GM19395 (cell line): ENCODE measurements around the gene ZNF189.

Experiments used
- ATAC-seq: cut with Tn5 transposase; IDR thresholded peaks from one replicate; pipeline ENCODE4 v1.9.1; 2021; ENCODE audit warnings: mild to moderate bottlenecking, moderate library complexity; ENCODE audit not compliant: unreplicated experiment

Gene ZNF189

DNA sequence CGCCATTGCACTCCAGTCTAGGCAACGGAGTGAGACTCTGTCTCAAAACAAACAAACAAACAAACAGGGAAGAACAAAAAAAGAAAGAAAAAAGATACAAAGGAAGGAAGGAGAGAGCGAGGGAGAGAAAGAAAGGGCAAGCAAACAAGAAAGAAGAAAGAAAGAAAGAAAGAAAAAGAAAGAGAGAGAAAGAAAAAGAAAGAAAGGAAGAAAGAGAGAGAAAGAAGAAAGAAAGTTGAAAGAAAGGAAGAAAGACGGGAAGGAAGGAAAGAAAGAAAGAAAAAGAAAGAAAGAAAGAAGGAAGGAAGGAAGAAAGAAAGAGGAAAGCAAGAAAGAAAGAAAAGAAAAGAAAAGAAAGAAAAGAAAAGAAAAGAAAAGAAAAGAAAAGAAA is 50.0 kb downstream of the ZNF189 start:
- no peak for ATAC-seq

DNA sequence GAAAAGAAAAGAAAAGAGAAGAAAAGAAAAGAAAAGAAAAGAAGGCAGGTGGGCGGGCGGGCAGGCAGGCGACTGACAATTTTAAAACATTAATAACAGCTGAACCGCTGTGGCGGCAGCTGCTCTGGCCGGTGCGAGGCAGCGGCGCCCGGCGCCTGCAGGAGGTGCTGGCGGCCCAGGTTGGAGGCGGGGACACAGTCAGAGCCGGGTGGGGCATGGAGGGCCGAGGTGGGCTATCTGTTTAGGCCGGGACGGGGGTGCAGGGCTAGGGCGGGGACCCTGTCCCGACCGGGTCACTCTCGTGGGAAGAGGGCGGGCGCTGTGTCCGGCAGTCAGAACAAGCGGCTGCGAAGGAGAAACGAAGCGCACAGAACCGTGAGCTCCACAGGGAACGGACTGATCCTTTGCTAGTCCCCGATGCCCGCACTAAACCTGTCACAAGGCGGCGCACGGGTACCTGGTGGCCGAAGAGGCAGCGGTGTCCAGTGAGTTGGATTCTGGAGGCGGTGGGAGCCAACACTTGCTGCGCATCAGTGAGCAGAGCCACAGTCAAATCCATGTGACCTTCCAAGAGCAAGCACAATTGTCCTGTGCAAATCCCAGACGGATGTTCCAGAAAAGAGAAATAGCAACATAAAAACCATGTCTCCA is 50.5 kb downstream of the ZNF189 start:
- ATAC-seq, result peak; percentile 98

DNA sequence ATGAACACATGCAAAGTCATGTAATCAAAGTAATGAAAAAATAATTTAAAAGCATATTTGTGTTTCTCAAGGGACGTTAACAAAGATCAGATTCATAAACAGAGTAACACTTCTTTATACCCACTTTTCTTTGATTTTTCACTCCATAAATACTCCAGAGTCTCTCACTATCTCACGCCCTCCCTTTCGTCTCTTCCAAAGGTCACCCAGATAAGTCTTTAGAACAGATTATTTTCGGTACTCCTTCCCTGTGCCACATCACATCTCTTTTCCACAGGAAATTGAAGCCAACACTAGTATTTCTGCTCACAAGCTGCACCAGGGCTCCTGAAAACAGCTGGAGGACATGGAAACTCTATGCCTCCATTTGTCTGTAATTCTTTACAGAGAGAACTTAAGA is 52.3 kb downstream of the ZNF189 start:
- ATAC-seq, result no peak

DNA sequence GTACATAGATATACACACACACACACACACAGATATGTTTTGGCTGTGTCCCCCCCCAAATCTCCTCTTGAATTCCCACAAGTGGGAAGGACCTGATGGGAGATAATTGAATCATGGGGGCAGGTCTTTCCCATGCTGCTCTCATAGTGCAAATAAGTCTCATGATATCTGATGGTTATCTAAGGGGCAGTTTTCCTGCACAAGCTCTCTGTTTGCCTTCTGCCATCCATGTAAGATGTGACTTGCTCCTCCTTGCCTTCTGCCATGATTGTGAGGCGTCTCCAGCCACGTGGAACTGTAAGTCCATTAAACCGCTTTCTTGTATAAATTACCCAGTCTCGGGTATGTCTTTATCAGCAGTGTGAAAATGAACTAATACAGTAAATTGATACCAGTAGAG is 52.8 kb downstream of the ZNF189 start:
- ATAC-seq, result no peak

DNA sequence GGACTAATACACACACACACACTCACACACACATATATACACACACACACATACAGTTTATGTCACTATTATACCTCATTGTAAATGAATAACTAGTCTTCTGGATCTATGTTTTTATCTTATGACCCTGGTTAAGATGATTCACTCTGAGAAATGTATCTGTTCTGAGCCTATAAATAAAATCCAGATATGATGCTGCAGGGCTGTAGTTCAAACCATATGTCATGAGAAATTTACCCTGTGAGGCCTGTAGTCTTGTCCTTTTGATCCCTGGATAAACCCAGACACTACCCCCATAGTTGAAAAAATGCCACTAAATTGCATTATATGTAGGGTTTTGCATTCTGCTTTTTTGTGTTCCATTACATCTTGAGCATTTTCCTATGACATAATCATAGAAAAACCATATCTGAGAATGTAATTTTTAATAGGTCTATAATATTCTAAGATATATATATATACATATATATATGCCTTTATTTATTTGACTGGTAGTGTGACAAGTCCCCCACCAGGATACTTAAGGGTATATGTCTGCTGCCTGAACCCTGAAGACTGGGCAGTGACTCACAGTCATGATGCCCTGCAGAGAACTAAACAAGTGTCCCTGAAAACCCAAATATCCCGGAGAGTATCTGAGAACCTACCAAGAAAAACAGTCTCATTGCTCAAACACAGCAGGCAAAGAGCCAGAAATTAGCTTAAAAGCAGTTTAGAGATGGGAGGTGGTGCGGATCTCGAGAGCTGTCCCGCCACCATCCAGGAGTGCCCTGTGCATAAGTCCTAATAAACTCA is 55.3 kb downstream of the ZNF189 start:
- no peak for ATAC-seq

DNA sequence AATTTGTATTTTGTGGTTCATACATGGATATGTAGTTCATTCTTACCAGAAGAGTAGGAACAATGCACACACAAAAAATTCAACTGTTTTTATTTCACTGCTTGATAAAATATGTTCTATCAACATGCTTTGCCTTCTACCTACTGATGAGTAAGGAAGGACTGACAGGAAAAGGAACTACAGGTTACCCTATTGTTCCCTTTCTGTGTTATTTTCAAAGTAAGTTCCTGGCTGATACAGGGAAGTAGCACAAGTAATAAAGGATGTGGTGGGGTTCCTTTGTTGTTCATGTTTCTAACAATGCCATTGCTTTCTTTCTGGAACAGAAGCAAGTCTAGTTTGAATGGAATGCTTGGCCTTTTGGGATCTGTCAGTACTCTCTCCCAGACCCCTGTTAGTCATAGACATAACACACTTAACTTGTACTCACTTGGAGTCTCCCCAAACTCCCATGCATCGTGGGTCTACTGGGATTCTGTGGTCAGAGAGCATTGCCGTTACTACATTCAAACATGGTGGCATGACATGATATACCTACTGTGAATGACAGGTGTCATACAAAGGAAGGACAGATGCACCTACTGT is 57.1 kb downstream of the ZNF189 start:
- ATAC-seq, result no peak

DNA sequence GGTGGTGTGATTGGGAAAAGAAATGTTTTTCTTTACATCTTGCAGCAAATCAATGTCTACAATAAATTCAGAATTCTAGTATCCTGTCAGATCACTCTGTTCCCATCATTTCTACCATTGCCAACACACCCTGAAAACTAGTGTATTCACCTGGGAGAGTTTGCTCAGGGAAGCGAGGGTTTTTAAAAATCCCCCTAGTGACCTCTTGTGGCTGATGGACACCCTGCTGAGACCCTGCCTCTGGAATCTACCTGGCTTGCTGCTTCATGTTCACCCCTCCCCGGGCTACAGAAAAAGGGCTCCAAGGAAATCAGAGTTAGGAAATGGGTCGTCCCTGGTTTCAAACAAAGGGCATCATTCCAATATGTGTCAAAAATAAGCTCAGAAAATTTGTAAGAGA is 58.4 kb downstream of the ZNF189 start:
- ATAC-seq, result no peak

DNA sequence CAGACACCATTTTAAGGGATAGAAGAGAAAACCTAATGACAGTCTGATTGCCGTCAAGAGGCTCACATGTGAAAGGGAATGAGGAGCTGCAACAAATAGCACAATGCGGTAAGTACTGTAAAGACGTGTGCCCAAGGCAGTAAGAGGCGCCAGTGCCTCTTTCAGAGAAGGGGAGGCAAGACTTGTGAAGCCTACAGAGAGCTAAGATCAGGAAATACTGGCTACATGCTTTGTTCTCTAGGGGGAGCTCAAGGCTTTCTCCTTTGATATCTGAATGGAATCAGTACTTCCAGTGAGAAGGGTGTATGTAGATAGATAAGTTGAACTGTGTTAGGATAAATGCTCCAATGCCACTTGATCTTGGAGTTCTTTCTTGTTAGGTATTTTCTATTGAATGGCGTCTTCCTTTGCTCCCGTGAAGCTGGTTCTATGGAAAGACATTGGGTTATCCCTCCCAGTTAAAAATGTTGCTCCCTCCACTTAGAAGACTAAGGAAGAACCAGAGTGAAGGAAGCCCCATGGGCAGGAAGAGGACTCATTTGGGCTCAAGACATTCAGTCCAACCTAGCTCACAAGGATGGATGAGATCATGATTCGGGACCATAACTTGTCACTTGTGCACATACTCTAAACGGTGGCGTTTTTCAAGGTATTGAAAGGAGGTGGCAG is 60.4 kb downstream of the ZNF189 start:
- peak; percentile 85 for ATAC-seq
